ENCODE data around the gene NRIP3. TPM values are rescaled to one million over a fixed set of nuclear protein-coding genes. Genes with fewer than 3 reads are reported as not detected.
"Not testable (repeated sequence)": the region's sequence is repeated elsewhere in the genome, so short reads cannot be mapped to it uniquely, and the experiment has no call there.

Gene NRIP3
- total RNA-seq, 1 donor from 2014 or later: 2.7 TPM

- no peak for DNase-seq (ENCODE audit: low read depth)
Measured at GRCh38 chr11:9016916-9017642, 13.3 kb upstream of the NRIP3 start.

- DNase-seq (ENCODE audit: low read depth): peak; percentile 86
Measured at GRCh38 chr11:9015677-9016076, 11.9 kb upstream of the NRIP3 start.

DNA sequence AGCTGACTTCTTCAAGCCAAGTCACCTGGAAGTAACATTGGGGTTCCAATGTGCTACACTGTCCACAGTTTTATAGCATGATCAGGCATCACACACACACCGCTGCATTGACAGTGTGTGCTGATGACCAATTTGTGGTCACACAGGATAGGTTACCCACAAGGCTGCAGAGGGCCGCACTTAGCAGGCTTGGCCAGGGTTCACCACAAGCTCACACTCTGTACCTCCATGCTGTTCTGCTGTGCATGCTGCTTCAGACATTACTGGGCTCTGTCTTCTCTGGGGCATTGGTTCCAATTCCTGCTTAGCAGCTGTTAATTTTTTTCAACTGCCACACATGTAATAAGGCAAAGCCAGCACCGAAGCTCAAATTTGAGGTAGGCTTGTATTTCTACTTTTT is 11.0 kb upstream of the NRIP3 start:
- no peak for DNase-seq (ENCODE audit: low read depth)

GRCh38 chr11:9013373-9013772 is 9.6 kb upstream of the NRIP3 start:
- no peak for DNase-seq (ENCODE audit: low read depth)

DNA sequence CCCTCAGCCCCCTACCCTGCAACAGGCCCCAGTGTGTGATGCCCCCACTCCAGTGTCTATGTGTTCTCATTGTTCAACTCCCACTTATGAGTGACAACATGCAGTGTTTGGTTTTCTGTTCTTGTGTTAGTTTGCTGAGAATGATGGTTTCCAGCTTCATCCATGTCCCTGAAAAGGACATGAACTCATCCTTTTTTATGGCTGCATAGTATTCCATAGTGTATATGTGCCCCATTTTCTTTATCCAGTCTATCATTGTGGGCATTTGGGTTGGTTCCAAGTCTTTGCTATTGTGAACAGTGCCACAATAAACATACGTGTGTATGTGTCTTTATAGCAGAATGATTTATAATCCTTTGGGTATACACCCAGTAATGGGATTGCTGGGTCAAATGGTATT is 5.7 kb upstream of the NRIP3 start:
- DNase-seq (ENCODE audit: low read depth): not testable (repeated sequence)

DNA sequence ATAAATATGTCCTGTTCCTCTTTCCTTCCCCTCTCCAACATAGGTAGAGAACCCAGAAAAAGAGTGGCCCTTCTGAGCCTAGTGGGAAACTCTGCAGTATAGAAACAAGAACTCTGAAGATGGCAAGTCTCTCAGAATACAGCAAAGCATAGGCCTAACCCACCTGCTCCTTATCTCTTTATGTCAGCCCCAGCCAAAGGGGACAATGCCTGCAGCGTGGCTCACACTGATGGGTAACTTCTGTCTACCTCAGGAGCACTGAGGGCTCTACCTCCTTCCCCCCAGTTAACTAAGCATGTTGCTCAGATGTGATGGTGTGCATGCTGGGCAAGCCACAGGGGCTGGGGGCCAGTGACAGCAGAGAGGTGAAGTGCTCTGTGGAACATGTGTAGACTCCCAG is 4.9 kb upstream of the NRIP3 start:
- DNase-seq (ENCODE audit: low read depth): no peak

- DNase-seq (ENCODE audit: low read depth): no peak
Measured at GRCh38 chr11:9008011-9008550, 4.3 kb upstream of the NRIP3 start.

DNA sequence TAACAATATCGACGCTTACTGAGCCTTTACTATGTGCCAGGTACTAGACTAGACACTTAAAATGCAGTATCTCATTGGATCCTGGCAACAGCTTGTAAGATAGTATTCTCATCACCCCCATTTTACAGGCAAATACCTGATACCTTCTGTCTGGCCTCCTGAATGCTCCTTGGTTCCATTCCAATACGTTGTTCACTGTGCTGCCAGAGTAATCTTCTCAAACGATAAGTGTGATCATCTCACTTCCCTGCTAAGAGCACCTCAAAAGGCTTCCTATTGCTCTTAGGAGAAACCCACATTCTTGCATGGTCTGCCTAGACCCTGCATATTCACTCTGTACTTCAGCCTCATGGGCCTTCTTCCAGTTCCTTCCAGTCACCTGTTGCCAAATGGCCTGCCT is 1.3 kb upstream of the NRIP3 start:
- no peak for DNase-seq (ENCODE audit: low read depth)

- no peak for DNase-seq (ENCODE audit: low read depth)
Measured at GRCh38 chr11:9004183-9004926, 554 bp upstream of the NRIP3 start.

DNA sequence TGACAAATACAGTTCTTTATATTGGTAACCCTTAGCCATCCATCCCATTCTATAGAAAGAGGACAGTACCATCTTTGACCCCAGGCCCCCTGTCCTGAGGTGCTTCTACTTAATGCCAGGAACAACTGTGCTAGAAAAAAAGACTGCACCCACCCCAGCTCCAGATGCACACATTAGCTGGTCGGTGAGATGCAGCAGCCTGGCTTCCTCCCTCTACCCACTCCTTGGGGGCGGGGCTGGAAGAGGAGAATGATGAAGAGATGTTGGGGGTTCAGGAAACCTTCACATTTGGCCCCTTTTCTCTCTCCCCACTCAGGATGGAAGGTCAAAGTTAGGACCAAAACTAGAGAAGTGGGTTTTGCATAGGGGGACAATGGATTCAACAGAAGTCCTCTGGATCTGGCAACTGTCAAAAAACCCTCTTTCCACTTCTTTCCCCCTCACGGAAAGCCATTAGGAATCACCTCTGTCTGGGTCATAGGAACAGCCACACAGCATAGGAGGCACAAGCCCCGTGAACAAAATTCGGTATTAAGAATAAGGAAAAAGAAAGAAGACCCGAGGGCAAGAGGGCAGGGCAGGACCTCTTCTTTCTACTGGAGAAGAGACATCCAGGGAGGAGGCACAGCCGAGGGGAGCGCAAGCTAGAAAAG is 755 bp downstream of the NRIP3 start:
- no peak for DNase-seq (ENCODE audit: low read depth)

DNA sequence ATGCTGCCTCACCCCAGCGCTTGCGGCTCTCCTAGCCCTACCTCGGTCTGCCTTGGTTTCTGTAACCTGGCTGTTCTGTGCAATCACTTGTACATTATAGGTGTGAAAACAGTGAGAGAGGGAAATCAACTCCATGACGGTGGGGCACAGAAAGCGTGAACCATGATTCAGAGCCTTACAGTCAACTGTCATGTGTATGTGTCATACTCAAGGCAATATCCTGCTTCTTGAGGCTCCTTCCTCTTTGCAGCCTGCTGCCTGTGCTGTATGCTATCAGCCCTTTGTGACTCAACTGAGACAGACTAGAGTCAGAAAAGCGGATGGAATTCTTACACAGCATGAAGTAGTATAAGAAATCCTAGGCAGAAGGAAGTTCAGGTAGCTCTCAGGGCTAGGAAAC is 2.1 kb downstream of the NRIP3 start:
- peak; percentile 83 for DNase-seq (ENCODE audit: low read depth)

GRCh38 chr11:8998017-8998416 is 5.8 kb downstream of the NRIP3 start:
- DNase-seq (ENCODE audit: low read depth): no peak

- DNase-seq (ENCODE audit: low read depth): no peak
Measured at GRCh38 chr11:8997451-8997850, 6.3 kb downstream of the NRIP3 start.

- peak; percentile 36 for DNase-seq (ENCODE audit: low read depth)
Measured at GRCh38 chr11:8989453-8989852, 14.3 kb downstream of the NRIP3 start.

GRCh38 chr11:8988329-8989234 is 15.2 kb downstream of the NRIP3 start:
- DNase-seq (ENCODE audit: low read depth): peak; percentile 44

DNA sequence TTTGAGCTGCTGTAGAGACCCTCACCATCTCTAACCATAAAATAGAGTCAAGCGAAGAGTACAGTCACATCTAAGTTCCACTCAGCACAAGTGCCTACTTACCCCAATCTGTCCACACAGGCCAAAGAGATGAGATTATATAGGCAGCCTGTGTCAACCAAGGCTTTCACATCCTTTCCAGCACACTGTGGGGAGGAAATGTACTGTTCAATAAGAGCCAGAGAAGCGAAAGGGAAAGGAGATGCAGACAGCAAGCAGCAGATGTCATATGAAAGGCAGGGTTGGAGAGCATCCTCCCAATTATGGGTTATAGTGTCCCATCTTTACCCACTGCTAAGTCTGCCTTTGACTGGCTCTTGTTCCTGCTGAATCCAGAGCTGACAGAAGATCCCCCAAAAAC is 16.4 kb downstream of the NRIP3 start:
- no peak for DNase-seq (ENCODE audit: low read depth)

GRCh38 chr11:8986772-8987171 is 17.0 kb downstream of the NRIP3 start:
- not testable (repeated sequence) for DNase-seq (ENCODE audit: low read depth)

- DNase-seq (ENCODE audit: low read depth): no peak
Measured at GRCh38 chr11:8985462-8985861, 18.3 kb downstream of the NRIP3 start.

DNA sequence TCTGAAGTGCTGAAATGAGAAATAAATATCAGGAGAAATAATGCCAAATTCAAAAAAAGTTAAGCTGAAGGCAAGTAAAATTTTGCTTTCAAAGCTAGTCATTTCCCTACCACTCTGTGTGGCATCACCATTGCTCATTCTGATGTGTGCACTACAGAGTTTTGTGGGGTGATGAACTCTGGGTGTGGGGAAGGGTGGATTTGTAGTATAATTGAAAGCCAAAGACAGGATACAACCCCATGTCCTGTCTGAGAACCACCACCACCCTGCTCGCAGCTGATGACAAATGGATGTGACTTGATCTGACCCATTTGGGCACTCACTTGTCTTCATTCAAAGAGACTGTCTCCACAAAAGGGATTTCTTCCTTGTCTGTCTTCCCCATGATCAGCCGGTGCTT is 20.2 kb downstream of the NRIP3 start:
- no peak for DNase-seq (ENCODE audit: low read depth)

- no peak for DNase-seq (ENCODE audit: low read depth)
Measured at GRCh38 chr11:8980485-8980884, 23.3 kb downstream of the NRIP3 start.

DNA sequence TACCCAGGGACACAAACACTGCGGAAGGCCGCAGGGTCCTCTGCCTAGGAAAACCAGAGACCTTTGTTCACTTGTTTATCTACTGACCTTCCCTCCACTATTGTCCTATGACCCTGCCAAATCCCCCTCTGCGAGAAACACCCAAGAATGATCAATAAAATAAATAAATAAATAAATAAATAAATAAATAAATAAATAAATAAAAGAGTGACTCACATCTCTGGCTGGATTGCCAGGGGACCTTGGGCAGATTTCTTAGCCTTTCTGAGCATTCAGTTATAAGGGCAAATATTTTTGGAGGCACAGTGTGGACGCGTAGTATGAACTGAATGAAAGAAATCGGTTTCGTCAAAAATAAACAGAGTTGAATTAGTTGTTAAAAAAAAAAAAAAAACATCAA is 24.4 kb downstream of the NRIP3 start:
- DNase-seq (ENCODE audit: low read depth): not testable (repeated sequence)

- no peak for DNase-seq (ENCODE audit: low read depth)
Measured at GRCh38 chr11:8973121-8973520, 30.7 kb downstream of the NRIP3 start.

Measured in renal cortical epithelial cell (primary cell).